HepG2 (cell line): ENCODE results near the gene TIMM13. TPM values are rescaled to one million over a fixed set of nuclear protein-coding genes. Genes with fewer than 3 reads are reported as not detected.

Experiments
- ATAC-seq: fragments of 200-7000 bp; cut with Tn5 transposase; 3 replicates; pipeline ENCODE4 v1.9.1; 2020; ENCODE audit warnings: mild to moderate bottlenecking, moderate library complexity
- BruUV-seq: library from RNA; stranded (reverse); fragments of 400-500 nt; replicated peaks from 2 replicates; lab custom pipeline; 2021; lab: Mats Ljungman, UMichigan
- CTCF ChIA-PET: fragments of 300-600 bp; formaldehyde crosslinking; extraction: SDS; loops from one replicate; lab custom pipeline; 2021; ENCODE audit warnings: low total read pairs, inconsistent platforms, low intra/inter-chr PET ratio; lab: Yijun Ruan, JAX
- POLR2A ChIA-PET: fragments of 350-600 bp; sonication (Branson Sonifier 250); formaldehyde crosslinking; loops from one replicate; lab custom pipeline; 2020; ENCODE audit warnings: antibody characterized with exemption, inconsistent platforms; lab: Yijun Ruan, JAX
- DNase-seq: peaks from one replicate; pipeline ENCODE4 v3.0.0-alpha.2; 2015; ENCODE audit warnings: low spot score
- FAIRE-seq: peaks from 3 replicates; lab custom pipeline; 2011; peaks lifted over from hg19 to GRCh38; lab: Jason Lieb, UNC
- H2AFZ ChIP-seq: one replicate; pipeline ENCODE4 v1.6.1; 2011; ENCODE audit warnings: low read length, inconsistent platforms
- H3K27ac ChIP-seq: fragments of 300-600 bp; 3 replicates; pipeline ENCODE4 v1.8.0; 2011; ENCODE audit warnings: mixed run types, mild to moderate bottlenecking, mixed read lengths, low read length, inconsistent platforms; ENCODE audit not compliant: insufficient read depth; ENCODE audit errors: extremely low read length
- H3K27me3 ChIP-seq, 2 experiments: fragments of 200-600 bp in 1 of 2; 2 replicates in 1 of 2; 3 replicates in 1 of 2; pipeline versions ENCODE4 v1.6.0 to v1.8.0; 2011; ENCODE audit warnings: low read length in 2 of 2, mild to moderate bottlenecking in 2 of 2, moderate library complexity in 2 of 2, inconsistent platforms in 1 of 2; ENCODE audit not compliant: insufficient read depth in 2 of 2, control insufficient read depth in 1 of 2
- H3K36me3 ChIP-seq, 2 experiments: fragments of 200-600 bp in 1 of 2; replicated peaks in 1 of 2; 2 replicates in 1 of 2; 3 replicates in 1 of 2; pipeline versions ENCODE4 v1.5.1 to v1.8.0; 2011; ENCODE audit warnings: low read length in 2 of 2, inconsistent platforms in 1 of 2; ENCODE audit not compliant: insufficient read depth in 2 of 2, control insufficient read depth in 1 of 2
- H3K4me1 ChIP-seq: 2 replicates; pipeline ENCODE4 v1.5.1; 2012; ENCODE audit warnings: low read length, inconsistent platforms; ENCODE audit not compliant: insufficient read depth
- H3K4me2 ChIP-seq: 2 replicates; pipeline ENCODE4 v1.6.0; 2011; ENCODE audit warnings: low read depth, low read length, inconsistent platforms
- H3K4me3 ChIP-seq, 3 experiments: fragments of 200-600 bp in 1 of 3; sonication (generic), shearing (Covaris generic) in 1 of 3; replicated peaks in 1 of 3; 2 replicates each; pipeline ENCODE4 v1.5.1; 2011 to 2016; ENCODE audit warnings: low read length in 3 of 3, inconsistent platforms in 2 of 3, low read depth in 2 of 3, mild to moderate bottlenecking in 2 of 3, control low read depth in 1 of 3, mixed read lengths in 1 of 3; ENCODE audit not compliant: insufficient read depth in 1 of 3
- H3K79me2 ChIP-seq: one replicate; pipeline ENCODE4 v1.6.1; 2011; ENCODE audit warnings: low read length, inconsistent platforms; ENCODE audit not compliant: insufficient read depth
- H3K9ac ChIP-seq: 2 replicates; pipeline ENCODE4 v1.6.0; 2011; ENCODE audit warnings: mild to moderate bottlenecking, low read depth, low read length, inconsistent platforms; ENCODE audit not compliant: insufficient read depth
- H3K9me3 ChIP-seq: 2 replicates; pipeline ENCODE4 v1.5.1; 2012; ENCODE audit warnings: mild to moderate bottlenecking, low read length
- H4K20me1 ChIP-seq: 2 replicates; pipeline ENCODE4 v1.6.0; 2011; ENCODE audit warnings: inconsistent platforms, mild to moderate bottlenecking, low read length, moderate library complexity; ENCODE audit not compliant: insufficient read depth
- KDM5A ChIP-seq: fragments of 200-600 bp; sonication (generic); IDR thresholded peaks from 2 replicates; pipeline ENCODE4 v1.7.0; 2018; ENCODE audit warnings: antibody characterized with exemption, mild to moderate bottlenecking, low read length, borderline replicate concordance
- NFE2 ChIP-seq: sonication (generic); formaldehyde crosslinking; IDR thresholded peaks from 2 replicates; pipeline ENCODE4 v1.4.0; 2020; ENCODE audit warnings: missing genetic modification reagents
- ZNF121 ChIP-seq: sonication (generic); formaldehyde crosslinking; IDR thresholded peaks from 2 replicates; pipeline ENCODE4 v1.5.0; 2020; ENCODE audit warnings: mild to moderate bottlenecking, missing genetic modification reagents
- ZNF280D ChIP-seq: sonication (generic); formaldehyde crosslinking; IDR thresholded peaks from 2 replicates; pipeline ENCODE4 v1.5.1; 2020; ENCODE audit warnings: mild to moderate bottlenecking, missing genetic modification reagents
- WGBS: methylation state at CpG from one replicate; pipeline ENCODE4 v1.1.6; 2017; ENCODE audit warnings: low lambda C conversion rate; 5-methylcytosine and 5-hydroxymethylcytosine counted together
- in situ Hi-C: cut with HindIII; loops from 2 replicates; pipeline ENCODE4 v1.10.0; 2017; ENCODE audit warnings: low pct_unique_long_range_greater_than_20kb; ENCODE audit not compliant: extremely low pct_ligation_motif_present
- intact Hi-C: fragments of 100-400 bp; cut with micrococcal nuclease; formaldehyde crosslinking; loops from one replicate; pipeline ENCODE4 v1.10.0; 2022; ENCODE audit not compliant: unreplicated experiment
- polyA plus RNA-seq, 8 experiments: library from polyadenylated mRNA; depleted of rRNA in 3 of 8; stranded (reverse) in 7 of 8; unstranded in 1 of 8; fragments of >200 nt; fragmentation: Illumina TruSeq in 4 of 8; extraction: Trizol in 4 of 8; gene quantifications; 2 replicates each; pipeline versions ENCODE4 v1.2.1 to v1.2.3, GENCODE V29; 2011 to 2016; ENCODE audit warnings: low read depth in 4 of 8, missing spikeins in 1 of 8, mixed read lengths in 1 of 8; ENCODE audit not compliant: insufficient read depth in 1 of 8
- total RNA-seq, 5 experiments: library from RNA; depleted of rRNA; stranded (reverse); fragments of >200 nt; fragmentation: Illumina TruSeq; extraction: Trizol; gene quantifications; 2 replicates each; pipeline ENCODE4 v1.2.3, GENCODE V29; 2016; ENCODE audit warnings: low read depth in 1 of 5

TIMM13 gene
- total and polyA plus RNA-seq, 2 of the 13 experiments (the other 11 are each of a cell fraction or from before 2014, with no cell fraction given): 48.4 to 108 TPM

GRCh38 chr19:2451138-2451537, 23.8 kb upstream of the TIMM13 start (continued):
- TF ChIP-seq ZNF280D (CRISPR knock-in tag): no peak
- TF ChIP-seq NFE2 (CRISPR knock-in tag): no peak

- BruUV-seq: no TSS peak
- peak; percentile 78 for TF ChIP-seq ZNF121
- TF ChIP-seq KDM5A: no peak
- TF ChIP-seq, all 625 proteins: peak for 1
- Histone ChIP-seq H3K4me2 (no peak overlapping the region), H3K36me3 (peaks cover 6 to 36% of the 10 kb centered on the region in 2 experiments; a peak in 3 of 5 replicates), H3K4me3 (no peak overlapping the region), H3K79me2 (peaks cover 55% of the 10 kb centered on the region), H2AFZ (no peak overlapping the region), H3K9ac (no peak overlapping the region), H3K27ac (no peak overlapping the region), H3K27me3 (no peaks in the 10 kb centered on the region), H4K20me1 (0 out of 2 replicates have a peak, but pooled peaks cover 8% of the 10 kb centered on the region), H3K4me1 (no peaks in the 10 kb centered on the region), H3K9me3 (no peaks in the 10 kb centered on the region)
- FAIRE-seq (no peak), ATAC-seq (no peak), DNase-seq (no peak)
- ChIA-PET CTCF (no interaction called here), POLR2A (no interaction called here)
- in situ Hi-C loops (no loop called here), intact Hi-C loops (no loop called here)
- WGBS: 96% methylated on average over 11 of the region's 11 CpGs
These were observed 21.6 kb upstream of the TIMM13 start for GRCh38 chr19:2449019-2449418.
